ENCODE measurements around the gene NRDC.
"Not testable (repeated sequence)": the region's sequence is repeated elsewhere in the genome, so short reads cannot be mapped to it uniquely, and the experiment has no call there.

NRDC gene

GRCh38 chr1:51894748-51895147 lies 16.2 kb upstream of the NRDC start:
- DNase-seq, result not testable (repeated sequence)

- DNase-seq, result no peak
These were observed 265 bp downstream of the NRDC start for GRCh38 chr1:51878308-51878615.

- peak; percentile 40 for DNase-seq
These were observed 856 bp downstream of the NRDC start for GRCh38 chr1:51877434-51878307.

GRCh38 chr1:51875836-51876235 lies 2.7 kb downstream of the NRDC start:
- DNase-seq, result no peak

- no peak for DNase-seq
These were observed 3.2 kb downstream of the NRDC start for GRCh38 chr1:51875291-51875772.

GRCh38 chr1:51873270-51873669 lies 5.3 kb downstream of the NRDC start:
- not testable (repeated sequence) for DNase-seq

GRCh38 chr1:51871351-51871975 lies 7.1 kb downstream of the NRDC start:
- no peak for DNase-seq

GRCh38 chr1:51870603-51871350 lies 7.8 kb downstream of the NRDC start:
- DNase-seq, result no peak

GRCh38 chr1:51867479-51868232 lies 10.9 kb downstream of the NRDC start:
- no peak for DNase-seq

GRCh38 chr1:51863384-51863783 lies 15.1 kb downstream of the NRDC start:
- no peak for DNase-seq

GRCh38 chr1:51861669-51862068 lies 16.9 kb downstream of the NRDC start:
- no peak for DNase-seq

- no peak for DNase-seq
These were observed 18.8 kb downstream of the NRDC start for GRCh38 chr1:51859735-51860134.

GRCh38 chr1:51859333-51859732 lies 19.2 kb downstream of the NRDC start:
- no peak for DNase-seq

GRCh38 chr1:51858892-51859291 lies 19.6 kb downstream of the NRDC start:
- no peak for DNase-seq

- no peak for DNase-seq
These were observed 21.8 kb downstream of the NRDC start for GRCh38 chr1:51856745-51857144.

GRCh38 chr1:51855624-51856023 lies 22.9 kb downstream of the NRDC start:
- DNase-seq, result no peak

GRCh38 chr1:51853360-51853759 lies 25.2 kb downstream of the NRDC start:
- DNase-seq, result no peak

GRCh38 chr1:51851882-51852396 lies 26.6 kb downstream of the NRDC start:
- no peak for DNase-seq

GRCh38 chr1:51850420-51851223 lies 27.9 kb downstream of the NRDC start:
- DNase-seq, result no peak

- no peak for DNase-seq
These were observed 31.1 kb downstream of the NRDC start for GRCh38 chr1:51847294-51847920.

- DNase-seq, result no peak
These were observed 34.6 kb downstream of the NRDC start for GRCh38 chr1:51843948-51844347.

Measured in NCI-H146 (cell line).